Fibroblast of skin of right biceps (primary cell): Measurements from ENCODE around the gene NEDD8.
"Not testable (repeated sequence)": the region's sequence is repeated elsewhere in the genome, so short reads cannot be mapped to it uniquely, and the experiment has no call there.

Experiments used
- DNase-seq: peaks from one replicate; pipeline ENCODE4 v3.0.0-alpha.2; 2013

The NEDD8 gene

GRCh38 chr14:24245350-24245749, 13.2 kb upstream of the NEDD8 start:
- DNase-seq: not testable (repeated sequence)

GRCh38 chr14:24243336-24243836, 11.2 kb upstream of the NEDD8 start:
- DNase-seq: peak; percentile 50

- peak; percentile 92 for DNase-seq
These were observed 9.8 kb upstream of the NEDD8 start for GRCh38 chr14:24241829-24242443.

DNA sequence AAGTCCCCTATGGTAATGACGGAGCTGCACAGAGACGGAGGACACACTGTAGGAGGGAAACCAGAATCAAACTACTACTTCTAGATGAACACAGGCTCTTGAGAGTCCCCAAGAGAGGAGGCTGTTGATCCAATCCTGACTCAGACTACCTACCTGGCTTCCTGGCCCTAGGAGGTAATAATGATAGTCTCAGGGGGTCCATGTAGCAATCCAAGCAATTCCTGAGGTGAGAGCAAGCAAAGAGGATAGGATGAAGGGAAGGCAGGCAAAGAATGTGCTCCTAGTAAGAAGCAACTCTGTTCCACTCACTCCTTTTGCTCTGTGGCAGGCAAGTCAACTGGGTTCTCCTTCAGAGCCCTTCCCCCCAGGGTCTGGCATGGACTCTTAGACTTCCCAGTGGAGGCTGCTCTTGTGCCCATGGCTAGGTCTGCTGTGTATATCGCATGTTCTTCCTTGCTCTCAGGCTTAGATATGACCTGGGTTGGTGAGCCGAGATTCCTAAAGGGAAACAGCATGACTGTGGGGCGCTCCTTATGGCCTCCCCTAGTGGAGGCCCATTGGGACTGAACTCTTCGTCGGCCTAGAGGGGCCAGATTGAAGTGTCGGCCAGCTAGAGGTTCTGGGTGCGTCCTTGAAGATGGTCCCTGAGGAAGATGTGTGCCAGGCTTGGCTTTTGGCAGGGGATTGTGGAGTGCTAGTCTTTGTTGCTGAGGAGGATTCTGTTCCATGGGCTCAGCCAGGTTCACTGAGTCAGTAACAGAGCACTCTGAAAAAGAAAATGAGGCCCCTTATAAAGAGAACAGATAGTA, 8.1 kb upstream of the NEDD8 start:
- DNase-seq: no peak

DNA sequence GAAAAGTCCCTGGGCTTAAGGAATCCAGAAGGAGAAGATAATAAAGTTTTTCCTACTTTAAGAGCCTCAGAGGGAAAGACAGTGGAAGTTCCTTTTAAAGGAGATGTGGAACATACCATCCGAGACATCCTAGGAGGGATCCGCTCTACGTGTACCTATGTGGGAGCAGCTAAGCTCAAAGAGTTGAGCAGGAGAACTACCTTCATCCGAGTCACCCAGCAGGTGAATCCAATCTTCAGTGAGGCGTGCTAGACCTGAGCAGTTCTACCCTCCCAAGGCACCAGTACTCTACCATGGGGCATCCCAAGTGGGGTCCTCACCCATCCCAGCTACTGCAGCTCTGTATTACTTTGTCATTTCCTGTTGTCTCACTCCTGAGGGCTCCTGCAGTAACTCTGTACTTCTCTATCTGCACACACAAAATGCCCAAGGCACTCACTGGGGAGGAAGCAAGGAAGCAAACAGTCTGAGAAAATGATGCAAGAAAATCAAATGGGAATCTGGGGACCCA, 6.4 kb upstream of the NEDD8 start:
- no peak for DNase-seq

GRCh38 chr14:24238123-24238522, 6.0 kb upstream of the NEDD8 start:
- DNase-seq: no peak

DNA sequence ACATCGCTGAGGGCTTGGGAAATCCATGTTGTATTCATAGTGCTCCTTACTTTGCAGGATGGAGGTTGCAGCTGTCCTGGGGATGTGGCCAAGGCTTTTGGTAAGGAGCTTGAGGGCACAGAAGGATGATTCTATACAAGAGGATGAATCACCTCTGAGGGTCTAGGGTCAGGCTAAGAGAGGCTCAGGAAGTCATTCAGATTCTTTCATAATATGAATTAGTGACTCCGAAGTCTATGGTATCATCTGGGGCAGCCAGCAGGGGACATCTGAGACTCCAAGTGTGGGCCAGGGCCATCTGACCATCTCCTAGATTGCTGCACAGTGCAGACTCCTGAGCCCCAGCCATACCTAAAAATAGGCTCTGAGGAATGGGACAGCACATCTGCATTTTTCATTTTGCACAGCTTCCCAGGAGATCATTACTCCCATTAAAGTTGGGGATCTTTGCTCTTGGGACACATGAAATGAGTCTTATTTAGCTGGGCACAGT, 5.3 kb upstream of the NEDD8 start:
- DNase-seq: no peak

GRCh38 chr14:24236689-24237462, 4.7 kb upstream of the NEDD8 start:
- no peak for DNase-seq

GRCh38 chr14:24235804-24236688, 3.9 kb upstream of the NEDD8 start:
- DNase-seq: no peak

DNA sequence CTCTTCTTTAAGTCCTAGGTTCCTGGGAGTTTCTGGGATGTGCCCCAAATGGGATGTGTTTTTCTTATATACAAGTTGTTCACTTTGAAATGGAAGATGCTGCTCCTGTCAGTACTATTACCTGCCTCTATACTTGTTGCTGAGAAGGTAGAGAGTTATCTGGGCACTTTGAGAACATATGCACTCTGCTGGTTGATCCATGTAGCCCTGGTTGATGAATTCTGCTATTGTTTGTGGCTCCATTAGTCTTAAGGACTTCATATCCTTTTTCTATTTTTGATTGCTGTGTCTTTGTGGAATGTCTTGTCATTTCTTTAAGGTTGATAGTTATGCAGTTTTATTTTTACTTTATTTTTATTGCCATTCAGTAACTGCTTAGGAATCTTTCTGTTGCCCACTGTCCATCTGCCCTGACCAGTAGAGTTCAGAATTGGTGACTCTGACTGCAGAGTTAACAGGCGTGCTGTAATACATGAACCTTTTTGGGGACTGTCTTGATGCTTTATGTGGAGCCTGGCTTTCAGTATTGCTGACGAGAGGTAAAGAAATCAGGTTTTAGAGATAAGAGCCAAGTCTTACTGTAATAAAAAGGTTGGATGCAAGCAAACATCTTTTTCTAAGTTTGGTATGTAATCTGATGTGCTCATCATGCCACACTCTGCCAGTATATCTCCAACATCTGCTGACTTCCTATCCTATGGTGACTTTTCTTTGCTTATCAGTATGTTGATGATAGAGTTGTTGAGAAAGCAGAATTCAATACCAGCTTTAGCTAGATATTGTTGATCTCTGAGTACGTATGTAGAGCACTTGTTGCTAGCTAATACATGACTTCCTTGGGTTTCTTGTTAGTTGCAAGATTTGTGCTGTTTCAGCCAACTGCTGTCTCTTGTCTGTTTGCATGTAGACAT, 2.2 kb upstream of the NEDD8 start:
- no peak for DNase-seq

GRCh38 chr14:24233538-24233866, 1.3 kb upstream of the NEDD8 start:
- DNase-seq: no peak

- DNase-seq: no peak
These were observed 724 bp upstream of the NEDD8 start, which contains the start of gene GMPR2 for GRCh38 chr14:24232645-24233537. Gene GMPR2 (plus strand): TSS chr14:24232929. CDS start chr14:24233254, 325 bp downstream.

- no peak for DNase-seq
These were observed 675 bp downstream of the NEDD8 start for GRCh38 chr14:24231263-24232120.

GRCh38 chr14:24228902-24229301, 3.3 kb downstream of the NEDD8 start:
- DNase-seq: no peak

- no peak for DNase-seq
These were observed 5.7 kb downstream of the NEDD8 start for GRCh38 chr14:24226473-24226872.

DNA sequence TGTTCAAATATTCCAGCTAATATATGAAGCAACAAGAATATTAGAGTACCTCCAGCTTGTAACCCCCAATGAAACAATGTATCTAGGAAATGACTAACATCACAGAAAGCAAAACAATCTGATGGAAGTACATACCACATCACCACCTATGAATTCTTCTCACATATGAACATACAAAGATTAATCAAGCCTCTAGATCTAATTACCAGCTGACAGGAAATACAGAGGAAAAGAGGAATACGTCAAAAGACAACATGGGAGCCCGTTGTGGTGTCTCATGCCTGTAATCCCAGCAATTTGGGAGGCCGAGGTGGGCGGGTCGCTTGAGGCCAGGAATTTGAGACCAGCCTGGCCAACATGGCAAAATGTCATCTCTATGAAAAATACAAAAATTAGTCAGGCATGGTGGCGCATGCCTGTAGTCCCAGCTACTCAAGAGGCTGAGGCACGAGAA, 7.5 kb downstream of the NEDD8 start:
- peak; percentile 92 for DNase-seq

- not testable (repeated sequence) for DNase-seq
These were observed 9.2 kb downstream of the NEDD8 start for GRCh38 chr14:24222987-24223386.

- DNase-seq: no peak
These were observed 12.6 kb downstream of the NEDD8 start for GRCh38 chr14:24219521-24219920.

DNA sequence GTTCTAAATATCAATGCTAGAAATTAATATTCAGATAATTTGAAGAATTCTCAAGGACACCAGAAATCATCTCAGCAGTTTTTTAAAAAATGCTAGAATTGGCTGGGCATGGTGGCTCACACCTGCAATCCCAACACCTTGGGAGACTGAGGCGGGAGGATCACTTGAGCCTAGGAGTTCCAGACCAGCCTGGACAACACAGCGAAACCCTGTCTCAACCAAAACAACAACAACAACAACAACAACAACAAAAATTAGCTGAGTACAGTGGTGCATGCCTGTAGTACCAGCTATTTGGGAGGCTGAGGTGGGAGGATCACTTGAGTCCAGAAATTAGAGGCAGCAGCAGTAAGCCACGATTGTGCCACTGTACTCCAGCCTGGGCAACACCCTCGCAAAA, 13.1 kb downstream of the NEDD8 start:
- DNase-seq: no peak
